Stimulated activated CD8-positive, alpha-beta memory T cell treated with anti-CD3 and anti-CD28 coated beads, Interleukin-4, amount 100 ng/mL, for 4 hours (primary cell): ENCODE results near the gene METTL24.

Experiments
- DNase-seq, 2 donors: peaks; one replicate each; pipeline ENCODE4 v3.0.0-alpha.2; 2020; ENCODE audit warnings: low read depth in 2 of 2, low spot score in 1 of 2

Gene METTL24

DNA sequence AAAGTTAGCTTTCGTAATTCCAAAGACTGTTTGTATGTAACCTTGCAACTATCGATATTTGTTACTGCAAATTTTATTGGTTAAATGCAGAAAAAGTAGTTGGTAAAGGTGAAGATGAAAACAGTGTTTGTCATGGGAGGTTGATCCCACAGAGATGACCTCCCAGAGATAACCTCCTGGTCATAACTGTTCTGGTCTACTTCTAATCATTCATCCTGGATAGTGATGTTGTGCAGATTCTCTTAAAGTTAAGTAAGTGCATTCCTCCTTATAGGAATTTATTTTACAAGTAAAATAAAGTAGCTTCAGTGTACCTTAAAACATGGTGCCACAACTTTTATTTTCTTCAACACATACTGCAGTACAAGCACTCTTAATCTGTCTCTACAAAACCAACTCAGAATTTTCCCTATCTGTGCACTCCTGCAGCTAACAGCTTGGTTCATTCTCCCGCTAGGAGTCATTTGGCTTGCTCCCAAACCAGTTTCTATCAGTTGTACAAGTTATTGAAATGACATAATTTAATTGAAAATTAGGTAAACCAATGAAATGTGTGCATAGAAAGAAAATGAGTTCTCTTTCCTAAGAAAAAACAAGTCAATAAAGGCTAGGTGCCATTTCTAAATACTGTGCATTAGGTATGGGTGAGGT is 19.2 kb downstream of the METTL24 start:
- no peak for DNase-seq

DNA sequence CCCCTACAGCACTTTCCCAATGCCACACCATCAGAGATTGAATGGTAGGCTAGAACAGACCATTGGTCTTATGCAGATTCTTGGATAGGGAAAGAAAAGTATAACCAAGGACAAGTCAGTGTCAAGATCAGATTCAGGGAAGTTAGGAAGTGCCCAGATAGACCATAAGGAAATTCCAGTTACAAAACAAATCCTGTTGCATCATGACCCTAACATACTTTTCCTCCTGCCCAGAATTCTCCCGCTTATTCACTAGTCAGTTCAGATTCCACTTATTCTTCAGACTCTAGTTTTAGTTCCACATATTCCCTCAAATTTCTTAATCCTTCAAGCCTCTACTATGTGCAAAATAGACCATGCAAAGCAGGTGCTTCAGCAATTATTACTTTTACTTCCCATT is 20.7 kb downstream of the METTL24 start:
- no peak for DNase-seq

DNA sequence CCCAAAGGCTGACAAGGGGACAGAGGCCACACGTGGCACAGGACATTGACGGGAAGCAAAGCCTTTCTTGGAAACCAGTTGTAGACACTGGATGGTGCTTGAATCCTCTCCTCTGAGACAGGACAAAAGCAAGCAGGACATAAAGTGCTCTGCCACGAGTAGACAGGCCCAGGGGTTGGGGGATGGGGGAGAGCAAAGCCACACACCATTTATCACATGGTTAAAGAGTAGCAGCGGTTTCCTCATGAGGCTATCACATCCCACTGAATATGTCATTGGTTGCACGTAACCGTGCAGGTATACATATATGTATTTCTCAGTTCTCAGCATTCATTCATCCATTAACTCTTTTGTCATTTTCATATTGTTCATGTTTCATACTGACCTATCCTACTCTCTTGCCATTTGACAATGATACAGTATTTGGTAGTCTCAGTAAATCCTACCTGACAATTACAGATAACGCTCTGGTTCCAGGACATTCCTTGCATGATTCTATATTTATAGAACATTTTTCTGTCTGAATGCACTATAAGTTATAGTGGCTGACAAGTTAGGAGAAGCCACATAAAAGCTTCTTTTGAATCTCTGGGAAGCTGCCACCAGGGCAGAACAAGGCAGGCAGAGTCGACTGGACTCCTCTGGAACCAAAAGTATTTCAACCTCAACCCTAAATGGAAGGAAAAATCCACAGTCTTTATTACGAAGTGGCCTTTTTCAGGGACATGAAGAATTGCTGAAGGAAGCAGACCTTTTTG is 23.5 kb downstream of the METTL24 start:
- no peak for DNase-seq

DNA sequence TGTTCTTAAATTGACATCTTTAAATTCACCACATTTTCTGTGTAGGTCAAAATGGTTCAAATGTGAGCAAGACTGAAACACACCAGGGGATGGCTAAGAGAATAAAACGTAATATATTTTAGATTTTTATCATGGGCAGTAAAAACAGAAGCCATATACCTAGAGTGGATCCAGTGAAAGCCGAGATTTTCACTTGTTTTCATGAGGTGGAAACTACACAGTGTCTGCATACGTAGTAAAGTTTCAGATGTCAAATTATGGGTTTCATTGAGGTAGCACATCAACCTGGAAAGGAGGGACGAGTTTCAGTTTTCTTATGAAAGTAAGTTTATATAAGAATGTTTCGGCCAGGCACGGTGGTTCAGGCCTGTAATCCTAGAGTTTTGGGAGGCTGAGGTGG is 25.9 kb downstream of the METTL24 start:
- DNase-seq = no peak

DNA sequence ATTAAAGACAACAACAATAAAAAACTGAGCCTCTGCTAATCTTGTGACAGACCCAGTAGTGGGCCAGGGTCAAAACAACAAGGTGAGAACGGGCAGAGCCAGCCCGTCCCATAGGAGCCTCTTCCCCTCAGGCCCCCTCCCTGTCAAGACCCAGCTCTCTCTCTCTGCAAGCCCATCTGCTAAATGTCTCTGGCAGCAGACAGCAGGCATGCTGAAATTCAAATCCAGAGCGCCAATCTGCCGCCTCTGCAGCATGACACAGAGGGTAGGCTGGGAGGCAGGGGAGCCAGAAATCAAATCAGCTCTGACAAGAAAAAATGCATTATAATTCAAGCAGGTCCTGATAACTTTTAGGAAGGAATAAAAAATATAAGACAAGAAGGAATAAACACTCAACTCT is 26.3 kb downstream of the METTL24 start:
- no peak for DNase-seq

DNA sequence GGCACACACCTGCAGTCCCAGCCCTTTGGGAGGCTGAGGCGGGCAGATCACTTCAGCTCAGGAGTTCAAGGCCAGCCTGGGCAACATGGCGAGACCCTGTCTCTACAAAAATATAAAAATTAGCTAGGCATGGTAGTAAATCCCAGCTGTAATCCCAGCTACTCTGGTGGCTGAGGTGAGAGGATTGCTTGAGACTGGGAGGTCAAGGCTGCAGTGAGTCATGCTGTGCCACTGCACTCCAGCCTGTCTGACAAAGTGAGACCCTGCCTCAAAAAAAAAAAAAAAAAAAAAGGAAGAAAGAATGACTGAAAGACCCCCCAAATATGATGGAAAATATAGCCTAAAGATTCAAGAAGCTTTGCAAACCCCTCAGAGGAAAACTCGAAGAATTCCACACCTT is 26.8 kb downstream of the METTL24 start:
- DNase-seq = no peak

DNA sequence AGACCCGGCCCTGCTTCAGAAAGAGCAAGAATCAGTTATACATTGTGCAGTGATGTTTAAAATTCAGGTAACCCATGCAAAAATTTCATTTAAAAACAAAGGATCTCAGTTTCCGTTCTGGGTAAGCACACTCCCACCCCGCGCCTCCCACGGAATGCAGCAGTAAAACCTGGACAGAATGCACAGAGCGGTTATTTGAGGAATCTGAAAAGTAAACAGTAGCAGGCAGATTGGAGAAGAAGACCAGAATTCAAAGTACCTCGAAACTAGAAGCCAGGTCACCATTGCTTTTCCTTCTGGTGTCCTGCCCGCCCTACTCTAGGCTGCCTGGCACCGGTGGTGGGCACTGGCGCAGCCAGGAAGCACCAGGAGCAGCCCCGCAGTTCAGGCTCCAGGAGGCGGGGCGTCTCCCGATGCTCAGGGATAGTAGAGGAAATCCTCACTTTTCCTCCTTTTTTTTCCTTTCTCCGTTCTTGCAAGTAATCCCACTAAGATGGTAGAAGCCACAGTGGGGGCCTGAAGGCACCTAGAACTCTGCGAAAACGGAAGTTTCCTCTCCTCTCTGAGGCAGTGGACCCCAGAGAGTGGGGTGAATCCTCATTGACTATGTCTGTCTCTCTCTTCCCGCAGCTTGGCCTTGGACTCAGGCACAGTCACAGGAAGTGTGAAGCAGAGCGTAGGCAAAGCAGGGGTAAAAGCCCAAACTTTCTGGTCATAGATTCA is 28.3 kb downstream of the METTL24 start:
- DNase-seq = no peak

DNA sequence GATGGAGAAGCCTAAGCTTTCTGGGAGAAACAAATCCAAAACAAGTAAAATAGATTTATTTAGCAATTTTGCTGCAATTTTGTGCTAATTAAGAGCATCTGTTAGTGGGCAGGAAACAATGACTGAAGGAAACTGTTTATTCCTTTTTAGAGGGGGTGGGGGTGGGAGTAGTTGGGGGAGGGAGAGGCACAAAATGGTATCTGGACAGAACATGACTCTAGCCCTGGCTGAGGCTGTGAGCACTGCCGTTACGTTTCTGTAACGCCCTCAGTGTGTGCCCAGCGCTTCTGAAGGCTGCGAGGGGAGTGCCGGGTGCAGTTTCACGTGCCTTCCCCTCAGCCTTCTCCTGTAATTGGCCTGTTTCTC is 28.8 kb downstream of the METTL24 start:
- DNase-seq = no peak

DNA sequence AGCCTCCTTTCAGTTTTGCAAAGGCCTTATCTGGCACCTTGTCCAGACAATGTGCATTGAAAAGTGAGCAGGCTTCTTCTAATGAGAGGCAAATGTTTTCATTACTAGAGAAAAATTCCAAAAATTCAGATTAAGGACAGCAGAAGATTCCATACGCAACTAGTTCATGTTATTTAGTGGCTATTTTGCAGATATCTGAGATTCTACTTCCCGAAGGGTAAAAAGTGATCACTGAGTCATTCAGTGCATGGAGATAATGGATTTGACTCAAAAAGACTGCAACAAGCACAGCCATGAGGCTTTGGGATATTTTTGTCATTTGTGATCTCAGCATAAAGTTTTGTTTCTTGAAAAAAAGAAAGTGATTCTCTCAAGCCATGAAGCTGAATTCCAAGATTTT is 29.9 kb downstream of the METTL24 start:
- DNase-seq = no peak

DNA sequence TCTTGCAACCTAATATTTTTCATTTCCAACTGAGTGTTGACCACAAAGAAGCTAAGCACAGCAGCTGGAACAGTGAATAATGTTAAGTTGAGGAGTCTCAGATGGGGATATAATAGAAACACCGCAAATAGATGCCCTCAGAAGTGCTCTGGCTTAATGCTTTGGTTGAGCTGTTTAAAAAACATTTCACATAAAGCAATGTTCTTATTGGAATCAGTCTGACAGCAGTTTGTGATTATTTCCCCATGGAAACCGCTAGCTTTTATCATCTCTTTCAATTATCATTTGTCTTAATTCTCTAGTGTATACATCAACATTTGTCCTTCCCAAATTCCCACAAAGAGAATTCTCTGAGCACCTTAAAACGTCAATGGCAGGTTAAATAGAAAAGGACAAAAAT is 30.8 kb downstream of the METTL24 start:
- DNase-seq = no peak

DNA sequence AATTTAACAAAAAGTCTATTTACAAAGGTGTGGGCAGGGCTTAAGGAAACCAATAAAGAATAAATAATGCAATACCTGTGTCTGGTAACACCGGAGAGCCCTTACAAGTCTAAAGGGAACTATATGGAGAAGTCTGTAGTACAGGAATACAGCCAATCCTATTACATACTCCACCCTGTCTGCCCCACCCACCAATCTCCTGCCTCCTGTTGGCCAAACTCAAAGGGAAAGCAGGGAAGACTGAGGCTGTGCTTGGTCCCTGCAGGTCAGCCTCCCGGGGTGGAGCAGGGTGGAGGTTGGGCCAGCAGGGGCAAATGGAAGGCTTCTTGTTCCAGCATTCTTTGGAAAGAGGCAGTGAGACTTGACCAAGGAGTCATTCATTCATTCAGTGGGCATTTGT is 31.5 kb downstream of the METTL24 start:
- DNase-seq = no peak

DNA sequence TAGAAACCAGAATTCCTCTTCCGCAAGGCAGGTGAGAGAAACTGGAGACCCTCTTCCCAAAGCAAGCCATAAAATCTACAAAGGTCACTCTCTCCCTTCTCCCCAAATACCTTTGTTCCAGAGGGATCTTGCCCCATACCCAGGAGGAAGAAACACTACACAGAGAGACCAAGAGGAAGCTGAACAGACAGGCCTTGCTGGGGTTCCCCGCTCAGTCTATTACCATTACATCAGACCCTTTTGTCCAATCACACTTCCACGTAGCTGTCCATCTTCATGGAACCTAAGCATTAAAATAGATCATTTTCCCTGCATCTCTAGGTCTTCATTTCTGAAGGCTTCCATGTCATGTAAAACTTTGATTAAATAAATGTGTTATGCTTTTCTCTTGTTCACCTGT is 32.1 kb downstream of the METTL24 start:
- no peak for DNase-seq

DNA sequence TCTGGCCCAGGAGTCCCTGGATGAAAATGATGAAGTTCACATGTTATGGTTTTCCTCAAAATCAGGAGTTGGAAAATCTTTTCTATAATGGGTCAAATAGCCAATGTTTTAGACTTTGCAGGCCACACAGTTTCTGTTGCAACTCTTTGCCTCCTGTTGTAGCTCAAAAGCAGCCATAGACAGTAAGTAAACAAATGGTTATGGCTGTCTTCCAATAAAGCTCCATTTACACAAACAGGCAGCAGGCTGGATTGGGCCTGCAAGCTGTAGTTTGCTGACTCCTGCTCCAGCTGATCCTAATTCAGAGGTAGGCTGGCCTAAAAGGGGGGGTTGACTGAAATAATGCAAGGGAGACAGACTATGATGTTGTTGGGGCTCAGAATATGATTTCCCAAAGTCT is 33.0 kb downstream of the METTL24 start:
- no peak for DNase-seq

DNA sequence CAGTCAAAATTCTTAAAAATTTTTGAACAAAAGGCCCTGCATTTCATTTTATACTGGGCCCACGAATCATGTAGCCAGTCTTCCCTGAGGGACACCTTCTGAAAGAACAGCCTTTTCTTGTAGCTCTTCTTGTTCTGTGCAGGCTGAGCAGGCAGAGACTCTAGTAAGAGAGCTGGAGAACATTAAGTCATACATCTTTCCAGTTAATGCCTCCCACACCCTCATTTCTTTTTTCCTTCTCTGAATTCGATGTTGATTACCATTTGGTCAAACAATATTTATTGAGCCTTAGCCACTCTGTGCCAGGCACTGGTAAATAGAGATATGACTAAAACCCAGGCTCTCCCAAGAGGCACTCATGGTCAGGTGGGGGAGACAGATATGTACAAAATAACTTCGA is 33.6 kb downstream of the METTL24 start:
- no peak for DNase-seq

DNA sequence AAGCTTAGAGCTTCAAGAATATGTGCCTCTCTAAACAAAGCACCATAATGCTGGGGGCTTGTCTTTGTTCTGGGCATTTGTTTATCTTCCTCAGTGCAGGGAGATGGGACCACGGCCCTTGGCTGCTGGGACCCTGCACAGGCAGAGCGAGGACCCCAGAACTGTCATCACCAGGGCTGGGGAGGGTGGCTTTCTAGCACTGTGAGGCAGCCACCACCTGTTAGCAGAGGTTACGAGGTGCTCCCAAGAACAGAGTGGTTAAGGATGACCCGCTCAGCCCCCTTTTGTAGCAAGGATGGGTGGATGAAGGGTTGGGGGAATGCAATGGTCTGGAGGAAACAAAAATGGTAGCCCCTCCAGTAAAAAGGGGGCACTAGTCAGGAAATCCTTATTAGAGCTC is 34.9 kb downstream of the METTL24 start:
- DNase-seq = no peak

DNA sequence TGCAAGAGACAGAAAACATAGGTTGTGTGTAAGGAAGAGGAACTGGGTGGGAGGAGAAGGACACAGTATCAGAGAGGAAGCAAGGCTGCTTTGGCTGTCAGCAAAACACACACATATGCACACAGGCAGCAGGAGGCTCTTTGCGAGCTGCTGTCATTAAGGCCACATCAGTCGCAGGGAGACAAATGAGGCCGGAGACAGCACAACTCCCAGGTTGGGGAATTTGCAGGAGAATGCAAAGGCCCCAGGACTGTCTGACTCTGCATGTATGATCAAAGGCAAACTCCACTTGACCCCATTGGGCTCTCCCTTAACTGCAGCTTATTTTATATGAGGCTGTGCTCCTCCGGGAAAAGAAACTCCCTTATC is 35.3 kb downstream of the METTL24 start:
- no peak for DNase-seq

DNA sequence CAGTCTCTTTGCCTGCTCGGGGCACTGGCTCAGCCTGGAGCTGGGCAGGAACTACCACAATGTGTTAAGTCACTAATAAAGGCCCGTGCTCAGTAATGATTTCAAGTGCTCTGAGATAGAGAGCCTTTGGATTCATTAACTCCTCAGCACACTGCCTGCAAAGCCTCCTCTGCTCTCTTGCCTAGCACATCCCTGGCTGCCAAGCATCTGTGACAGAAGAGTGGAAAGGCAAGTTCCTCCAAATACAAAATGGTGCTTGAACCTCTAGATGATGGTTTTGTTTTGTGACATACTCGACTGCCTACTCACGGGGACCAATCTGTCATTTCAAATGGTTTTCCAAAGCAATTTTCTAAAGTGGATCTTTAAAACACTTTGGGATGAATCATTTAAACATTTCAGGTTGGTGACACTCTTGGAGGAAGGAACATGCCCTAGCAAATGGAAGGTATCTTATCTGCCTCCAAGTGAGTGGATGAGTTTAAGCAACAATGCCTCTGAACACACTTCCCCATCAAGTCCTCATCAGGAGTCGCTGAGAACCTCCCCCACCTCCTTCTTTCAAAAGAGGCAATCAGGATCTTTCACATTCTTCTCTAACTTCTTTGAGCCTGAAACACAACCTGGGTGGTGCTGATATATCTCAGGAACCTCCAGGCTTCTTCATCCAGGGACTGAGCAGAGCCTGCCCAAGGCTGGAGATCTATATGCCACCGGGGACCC is 35.8 kb downstream of the METTL24 start:
- no peak for DNase-seq

DNA sequence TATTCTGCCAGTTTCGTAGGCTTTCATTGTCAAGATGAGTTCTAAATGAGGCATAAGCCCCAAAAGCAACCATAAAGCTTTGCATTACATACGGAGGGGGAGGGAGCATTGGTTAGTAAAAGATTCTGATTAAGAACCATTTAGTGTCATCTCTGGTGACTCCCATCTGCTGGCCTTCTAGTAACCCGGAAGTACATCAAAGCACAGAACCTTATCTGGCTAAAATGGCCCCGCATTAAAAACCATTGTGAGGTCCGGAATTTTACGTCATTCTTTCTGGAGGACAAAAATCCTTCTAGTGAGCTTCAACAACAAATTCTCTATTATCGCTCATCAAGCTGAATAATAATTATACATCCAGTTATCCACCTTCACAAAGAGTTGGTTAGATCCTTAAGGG is 37.8 kb downstream of the METTL24 start:
- no peak for DNase-seq

DNA sequence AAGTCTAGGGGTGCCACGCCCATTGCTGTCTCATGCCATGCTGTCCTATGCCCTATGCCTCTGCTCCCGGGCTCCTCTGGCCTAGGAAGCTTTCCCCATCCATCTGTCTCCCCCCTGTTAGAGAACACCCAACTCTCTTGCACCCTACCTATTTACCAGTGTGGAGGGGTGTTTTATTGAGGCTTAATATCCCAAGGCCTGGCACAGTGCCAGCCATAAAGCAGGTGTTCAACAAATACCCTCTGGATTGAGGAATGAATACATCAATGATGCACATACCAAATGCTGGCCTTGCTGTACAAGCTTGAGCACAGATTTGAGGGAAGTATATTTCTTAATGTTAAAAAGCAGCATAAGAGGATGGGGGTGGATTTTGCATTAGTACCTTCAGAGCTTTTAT is 38.3 kb downstream of the METTL24 start:
- DNase-seq = no peak

DNA sequence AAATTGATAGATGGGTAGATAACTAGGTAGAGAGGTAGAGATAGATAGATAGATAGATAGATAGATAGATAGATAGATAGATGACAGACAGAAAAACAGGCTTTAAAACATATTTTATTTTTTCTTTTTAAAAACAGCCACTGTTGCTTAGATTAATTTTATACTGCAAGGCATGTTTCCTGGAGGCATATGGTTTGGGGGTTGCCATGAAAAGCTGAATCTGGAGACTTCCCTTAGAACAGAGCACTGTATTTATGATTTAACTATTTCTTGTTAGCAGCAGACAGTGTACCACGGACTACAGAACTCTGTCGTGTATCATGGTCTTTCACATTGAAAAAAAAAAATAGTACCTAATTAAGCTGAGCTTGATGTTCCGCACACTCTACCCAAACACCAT is 38.8 kb downstream of the METTL24 start:
- no peak for DNase-seq

DNA sequence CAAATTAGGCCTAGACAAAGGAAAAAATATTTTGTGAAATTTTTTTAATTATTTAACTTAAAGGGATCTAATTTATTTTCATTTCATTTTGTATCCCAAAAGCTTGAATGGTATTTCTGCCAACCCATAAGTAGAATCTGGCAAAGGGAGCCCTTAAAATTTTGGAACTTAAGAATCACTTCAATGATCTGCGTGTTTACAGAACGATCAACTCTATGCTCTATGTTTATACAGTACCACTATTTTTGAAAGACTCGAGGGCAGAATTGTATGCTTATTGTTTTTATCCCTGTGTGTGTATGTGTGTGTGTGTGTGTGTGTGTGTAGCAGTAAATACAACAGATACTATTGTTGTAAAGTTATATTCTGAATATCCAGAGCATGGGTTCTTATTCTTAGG is 39.2 kb downstream of the METTL24 start:
- no peak for DNase-seq

DNA sequence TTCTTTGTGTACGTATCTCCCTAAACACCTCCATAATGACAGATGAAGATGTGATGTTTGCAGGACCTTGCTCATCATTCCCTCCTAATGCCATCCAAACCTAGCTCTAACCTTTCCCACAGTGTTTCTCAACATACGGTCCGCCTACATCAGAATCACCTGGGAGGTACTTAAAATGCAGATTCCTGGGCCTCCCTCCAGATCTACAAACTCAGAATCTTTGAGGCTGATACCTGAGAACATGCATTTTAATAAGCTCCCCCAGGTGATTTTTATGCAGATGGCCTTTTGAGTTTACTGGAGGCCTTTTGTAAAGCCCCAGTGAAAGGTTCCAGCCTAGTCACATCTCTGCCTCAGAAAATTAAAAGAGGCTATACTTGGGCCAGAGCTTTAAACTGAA is 40.5 kb downstream of the METTL24 start:
- no peak for DNase-seq
